WTC11 (cell line): ENCODE data around the gene ABCB1.

Source experiments
- ETV6 ChIP-seq: sonication (generic); formaldehyde crosslinking; IDR thresholded peaks from 2 replicates; pipeline ENCODE4 v1.8.1; 2022; ENCODE audit warnings: mild to moderate bottlenecking, missing genetic modification reagents
- TF ChIP-seq, protein P1 (sequence below): fragments of 200-600 bp; IDR thresholded peaks from 2 replicates; pipeline ENCODE4 v1.8.0; 2022; ENCODE audit warnings: antibody characterized with exemption
- TF ChIP-seq, protein P2 (sequence below): sonication (generic); formaldehyde crosslinking; IDR thresholded peaks from 2 replicates; pipeline ENCODE4 v1.8.1; 2023; ENCODE audit warnings: mild to moderate bottlenecking, moderate library complexity, missing genetic modification reagents

DNA sequence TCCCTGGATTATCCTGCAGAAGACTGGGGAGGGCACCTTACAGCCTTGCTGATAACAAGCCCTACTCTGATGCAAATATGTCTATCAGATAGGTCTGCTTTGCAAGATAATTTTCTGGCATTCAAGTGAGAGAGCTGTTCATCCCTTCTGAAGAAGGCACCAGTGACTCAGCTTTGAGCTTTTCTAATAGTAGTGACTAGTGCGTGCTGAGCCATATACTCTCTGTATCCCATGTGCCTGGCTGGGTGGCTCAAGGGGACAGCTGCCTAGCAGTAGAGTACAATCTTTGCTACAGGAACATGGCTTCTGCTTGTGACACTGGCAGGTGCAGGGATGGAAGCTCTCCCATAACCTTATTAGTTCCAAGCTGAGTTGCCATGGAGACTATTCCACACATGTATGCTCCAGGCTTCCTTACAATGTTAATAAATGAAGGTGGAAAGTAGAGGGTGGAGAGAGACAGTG is 90.2 kb downstream of the ABCB1 start:
- TF ChIP-seq ETV6 (CRISPR knock-in tag) = no peak
- TF ChIP-seq, protein P1, sequence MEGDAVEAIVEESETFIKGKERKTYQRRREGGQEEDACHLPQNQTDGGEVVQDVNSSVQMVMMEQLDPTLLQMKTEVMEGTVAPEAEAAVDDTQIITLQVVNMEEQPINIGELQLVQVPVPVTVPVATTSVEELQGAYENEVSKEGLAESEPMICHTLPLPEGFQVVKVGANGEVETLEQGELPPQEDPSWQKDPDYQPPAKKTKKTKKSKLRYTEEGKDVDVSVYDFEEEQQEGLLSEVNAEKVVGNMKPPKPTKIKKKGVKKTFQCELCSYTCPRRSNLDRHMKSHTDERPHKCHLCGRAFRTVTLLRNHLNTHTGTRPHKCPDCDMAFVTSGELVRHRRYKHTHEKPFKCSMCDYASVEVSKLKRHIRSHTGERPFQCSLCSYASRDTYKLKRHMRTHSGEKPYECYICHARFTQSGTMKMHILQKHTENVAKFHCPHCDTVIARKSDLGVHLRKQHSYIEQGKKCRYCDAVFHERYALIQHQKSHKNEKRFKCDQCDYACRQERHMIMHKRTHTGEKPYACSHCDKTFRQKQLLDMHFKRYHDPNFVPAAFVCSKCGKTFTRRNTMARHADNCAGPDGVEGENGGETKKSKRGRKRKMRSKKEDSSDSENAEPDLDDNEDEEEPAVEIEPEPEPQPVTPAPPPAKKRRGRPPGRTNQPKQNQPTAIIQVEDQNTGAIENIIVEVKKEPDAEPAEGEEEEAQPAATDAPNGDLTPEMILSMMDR = no peak
- TF ChIP-seq, protein P2, sequence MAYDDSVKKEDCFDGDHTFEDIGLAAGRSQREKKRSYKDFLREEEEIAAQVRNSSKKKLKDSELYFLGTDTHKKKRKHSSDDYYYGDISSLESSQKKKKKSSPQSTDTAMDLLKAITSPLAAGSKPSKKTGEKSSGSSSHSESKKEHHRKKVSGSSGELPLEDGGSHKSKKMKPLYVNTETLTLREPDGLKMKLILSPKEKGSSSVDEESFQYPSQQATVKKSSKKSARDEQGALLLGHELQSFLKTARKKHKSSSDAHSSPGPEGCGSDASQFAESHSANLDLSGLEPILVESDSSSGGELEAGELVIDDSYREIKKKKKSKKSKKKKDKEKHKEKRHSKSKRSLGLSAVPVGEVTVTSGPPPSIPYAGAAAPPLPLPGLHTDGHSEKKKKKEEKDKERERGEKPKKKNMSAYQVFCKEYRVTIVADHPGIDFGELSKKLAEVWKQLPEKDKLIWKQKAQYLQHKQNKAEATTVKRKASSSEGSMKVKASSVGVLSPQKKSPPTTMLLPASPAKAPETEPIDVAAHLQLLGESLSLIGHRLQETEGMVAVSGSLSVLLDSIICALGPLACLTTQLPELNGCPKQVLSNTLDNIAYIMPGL = no peak
